ENCODE results near the gene PIK3C2A.

DNA sequence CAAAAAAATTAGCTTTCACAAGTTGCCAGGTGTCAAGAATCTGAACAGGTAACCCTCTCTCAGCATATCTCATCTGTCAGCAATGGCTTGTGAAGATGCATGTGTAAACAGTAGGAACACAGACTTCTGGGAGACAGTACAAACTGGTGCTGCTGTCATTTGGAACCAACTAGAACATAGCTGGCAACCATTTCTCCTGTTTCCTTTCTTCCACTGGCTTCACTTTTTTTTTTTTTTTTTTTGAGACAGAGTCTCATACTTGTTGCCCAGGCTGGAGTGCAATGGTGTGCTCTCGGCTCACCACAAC, 2.1 kb upstream of the PIK3C2A start:
- TF ChIP-seq, protein P1, sequence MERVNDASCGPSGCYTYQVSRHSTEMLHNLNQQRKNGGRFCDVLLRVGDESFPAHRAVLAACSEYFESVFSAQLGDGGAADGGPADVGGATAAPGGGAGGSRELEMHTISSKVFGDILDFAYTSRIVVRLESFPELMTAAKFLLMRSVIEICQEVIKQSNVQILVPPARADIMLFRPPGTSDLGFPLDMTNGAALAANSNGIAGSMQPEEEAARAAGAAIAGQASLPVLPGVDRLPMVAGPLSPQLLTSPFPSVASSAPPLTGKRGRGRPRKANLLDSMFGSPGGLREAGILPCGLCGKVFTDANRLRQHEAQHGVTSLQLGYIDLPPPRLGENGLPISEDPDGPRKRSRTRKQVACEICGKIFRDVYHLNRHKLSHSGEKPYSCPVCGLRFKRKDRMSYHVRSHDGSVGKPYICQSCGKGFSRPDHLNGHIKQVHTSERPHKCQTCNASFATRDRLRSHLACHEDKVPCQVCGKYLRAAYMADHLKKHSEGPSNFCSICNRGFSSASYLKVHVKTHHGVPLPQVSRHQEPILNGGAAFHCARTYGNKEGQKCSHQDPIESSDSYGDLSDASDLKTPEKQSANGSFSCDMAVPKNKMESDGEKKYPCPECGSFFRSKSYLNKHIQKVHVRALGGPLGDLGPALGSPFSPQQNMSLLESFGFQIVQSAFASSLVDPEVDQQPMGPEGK (CRISPR knock-in tag; IDR thresholded peaks at IDR 0.05; ENCODE audit: borderline replicate concordance), result no peak
- TF ChIP-seq, protein P2, sequence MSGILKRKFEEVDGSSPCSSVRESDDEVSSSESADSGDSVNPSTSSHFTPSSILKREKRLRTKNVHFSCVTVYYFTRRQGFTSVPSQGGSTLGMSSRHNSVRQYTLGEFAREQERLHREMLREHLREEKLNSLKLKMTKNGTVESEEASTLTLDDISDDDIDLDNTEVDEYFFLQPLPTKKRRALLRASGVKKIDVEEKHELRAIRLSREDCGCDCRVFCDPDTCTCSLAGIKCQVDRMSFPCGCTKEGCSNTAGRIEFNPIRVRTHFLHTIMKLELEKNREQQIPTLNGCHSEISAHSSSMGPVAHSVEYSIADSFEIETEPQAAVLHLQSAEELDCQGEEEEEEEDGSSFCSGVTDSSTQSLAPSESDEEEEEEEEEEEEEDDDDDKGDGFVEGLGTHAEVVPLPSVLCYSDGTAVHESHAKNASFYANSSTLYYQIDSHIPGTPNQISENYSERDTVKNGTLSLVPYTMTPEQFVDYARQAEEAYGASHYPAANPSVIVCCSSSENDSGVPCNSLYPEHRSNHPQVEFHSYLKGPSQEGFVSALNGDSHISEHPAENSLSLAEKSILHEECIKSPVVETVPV (CRISPR knock-in tag; IDR thresholded peaks at IDR 0.05), result no peak
- TF ChIP-seq PPARA (CRISPR knock-in tag; IDR thresholded peaks at IDR 0.05; ENCODE audit: borderline replicate concordance), result no peak
- TF ChIP-seq ISL1 (CRISPR knock-in tag; IDR thresholded peaks at IDR 0.05), result no peak
- TF ChIP-seq ARNTL (CRISPR knock-in tag; IDR thresholded peaks at IDR 0.05; ENCODE audit: borderline replicate concordance, low read depth), result no peak
- no peak for TF ChIP-seq OSR1 (CRISPR knock-in tag; IDR thresholded peaks at IDR 0.05)
- TF ChIP-seq ZC3H10 (CRISPR knock-in tag; IDR thresholded peaks at IDR 0.05), result no peak
- TF ChIP-seq ZFP30 (CRISPR knock-in tag; IDR thresholded peaks at IDR 0.05), result no peak
- no peak for TF ChIP-seq BACH2 (CRISPR knock-in tag; IDR thresholded peaks at IDR 0.05; ENCODE audit: borderline replicate concordance)
- TF ChIP-seq, protein P3, sequence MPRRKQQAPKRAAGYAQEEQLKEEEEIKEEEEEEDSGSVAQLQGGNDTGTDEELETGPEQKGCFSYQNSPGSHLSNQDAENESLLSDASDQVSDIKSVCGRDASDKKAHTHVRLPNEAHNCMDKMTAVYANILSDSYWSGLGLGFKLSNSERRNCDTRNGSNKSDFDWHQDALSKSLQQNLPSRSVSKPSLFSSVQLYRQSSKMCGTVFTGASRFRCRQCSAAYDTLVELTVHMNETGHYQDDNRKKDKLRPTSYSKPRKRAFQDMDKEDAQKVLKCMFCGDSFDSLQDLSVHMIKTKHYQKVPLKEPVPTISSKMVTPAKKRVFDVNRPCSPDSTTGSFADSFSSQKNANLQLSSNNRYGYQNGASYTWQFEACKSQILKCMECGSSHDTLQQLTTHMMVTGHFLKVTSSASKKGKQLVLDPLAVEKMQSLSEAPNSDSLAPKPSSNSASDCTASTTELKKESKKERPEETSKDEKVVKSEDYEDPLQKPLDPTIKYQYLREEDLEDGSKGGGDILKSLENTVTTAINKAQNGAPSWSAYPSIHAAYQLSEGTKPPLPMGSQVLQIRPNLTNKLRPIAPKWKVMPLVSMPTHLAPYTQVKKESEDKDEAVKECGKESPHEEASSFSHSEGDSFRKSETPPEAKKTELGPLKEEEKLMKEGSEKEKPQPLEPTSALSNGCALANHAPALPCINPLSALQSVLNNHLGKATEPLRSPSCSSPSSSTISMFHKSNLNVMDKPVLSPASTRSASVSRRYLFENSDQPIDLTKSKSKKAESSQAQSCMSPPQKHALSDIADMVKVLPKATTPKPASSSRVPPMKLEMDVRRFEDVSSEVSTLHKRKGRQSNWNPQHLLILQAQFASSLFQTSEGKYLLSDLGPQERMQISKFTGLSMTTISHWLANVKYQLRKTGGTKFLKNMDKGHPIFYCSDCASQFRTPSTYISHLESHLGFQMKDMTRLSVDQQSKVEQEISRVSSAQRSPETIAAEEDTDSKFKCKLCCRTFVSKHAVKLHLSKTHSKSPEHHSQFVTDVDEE (CRISPR knock-in tag; IDR thresholded peaks at IDR 0.05), result no peak
- no peak for TF ChIP-seq ESRRG (CRISPR knock-in tag; IDR thresholded peaks at IDR 0.05)
- TF ChIP-seq TOX (CRISPR knock-in tag; IDR thresholded peaks at IDR 0.05; ENCODE audit: borderline replicate concordance), result no peak
